Smooth muscle cell (in vitro differentiated cells): ENCODE measurements around the gene BIN1. TPM values are rescaled to one million over a fixed set of nuclear protein-coding genes. Genes with fewer than 3 reads are reported as not detected.

Experiments used
- DNase-seq: peaks from one replicate; lab custom pipeline; 2025; ENCODE audit not compliant: unreplicated experiment; lab: John Stamatoyannopoulos, UW
- H2AFZ ChIP-seq: fragments of 200-600 bp; sonication (generic); 2 replicates; pipeline ENCODE4 v1.6.0; 2016; ENCODE audit warnings: antibody characterized with exemption, low read depth, mild to moderate bottlenecking
- H3F3A ChIP-seq: fragments of 200-600 bp; sonication (generic); 2 replicates; pipeline ENCODE4 v1.6.0; 2017; ENCODE audit warnings: antibody characterized with exemption, low read depth
- H3K27ac ChIP-seq: fragments of 200-600 bp; sonication (generic); 2 replicates; pipeline ENCODE4 v1.5.1; 2016; ENCODE audit warnings: low read depth, mild to moderate bottlenecking
- H3K27me3 ChIP-seq: fragments of 200-600 bp; sonication (generic); 2 replicates; pipeline ENCODE4 v1.6.1; 2016; ENCODE audit warnings: low read depth, mild to moderate bottlenecking
- H3K36me3 ChIP-seq: fragments of 200-600 bp; sonication (generic); 2 replicates; pipeline ENCODE4 v1.5.1; 2016; ENCODE audit warnings: low read depth
- H3K4me1 ChIP-seq: fragments of 200-600 bp; sonication (generic); 2 replicates; pipeline ENCODE4 v1.5.1; 2016; ENCODE audit warnings: low read depth
- H3K4me2 ChIP-seq: fragments of 200-600 bp; sonication (generic); 2 replicates; pipeline ENCODE4 v1.6.0; 2016; ENCODE audit warnings: mild to moderate bottlenecking
- H3K4me3 ChIP-seq: fragments of 200-600 bp; sonication (generic); 2 replicates; pipeline ENCODE4 v1.5.1; 2016; ENCODE audit warnings: mild to moderate bottlenecking
- H3K79me2 ChIP-seq: fragments of 200-600 bp; sonication (generic); 2 replicates; pipeline ENCODE4 v1.6.0; 2016; ENCODE audit warnings: low read depth, mild to moderate bottlenecking
- H3K9ac ChIP-seq: fragments of 200-600 bp; sonication (generic); 2 replicates; pipeline ENCODE4 v1.6.0; 2016; ENCODE audit warnings: low read depth
- H3K9me3 ChIP-seq: fragments of 200-600 bp; sonication (generic); replicated peaks from 2 replicates; pipeline ENCODE4 v1.5.1; 2016; ENCODE audit warnings: low read depth
- H4K20me1 ChIP-seq: fragments of 200-600 bp; sonication (generic); 2 replicates; pipeline ENCODE4 v1.6.0; 2016; ENCODE audit warnings: low read depth
- CTCF ChIP-seq: fragments of 200-600 bp; sonication (generic); IDR thresholded peaks from 2 replicates; pipeline ENCODE4 v1.5.1; 2017; ENCODE audit warnings: borderline replicate concordance, mild to moderate bottlenecking, antibody characterized with exemption; ENCODE audit not compliant: insufficient read depth, poor library complexity, severe bottlenecking
- WGBS: methylation state at CpG from one replicate; pipeline ENCODE4 v1.1.7; 2016; ENCODE audit warnings: low lambda C conversion rate; 5-methylcytosine and 5-hydroxymethylcytosine counted together
- polyA plus RNA-seq: library from polyadenylated mRNA; unstranded; fragments of >200 nt; fragmentation: Nextera tagmentation; extraction: Ambion mirVana; gene quantifications from 2 replicates; pipeline ENCODE4 v1.2.1, GENCODE V29; 2016
- total RNA-seq: library from RNA; depleted of rRNA; stranded (reverse); fragments of >200 nt; gene quantifications from 2 replicates; pipeline ENCODE4 v1.2.3, GENCODE V29; 2014

BIN1 gene
- total and polyA plus RNA-seq, 2 experiments from 2014 or later, result 25.4 to 32.4 TPM

GRCh38 chr2:127074936-127075335 lies 32.0 kb downstream of the BIN1 start:
- no peaks in the 10 kb centered on the region for H3F3A ChIP-seq
- H3K4me1 ChIP-seq, result no peaks in the 10 kb centered on the region
- no peak overlapping the region for H2AFZ ChIP-seq
- H3K9ac ChIP-seq, result no peak overlapping the region
- no peak overlapping the region for H3K4me3 ChIP-seq
- no peak overlapping the region for H3K27ac ChIP-seq
- peaks cover 19% of the 10 kb centered on the region for H3K79me2 ChIP-seq
- 81% methylated on average over 3 of the region's 3 CpGs for WGBS
- H3K9me3 ChIP-seq, result no peaks in the 10 kb centered on the region
- no peaks in the 10 kb centered on the region for H3K27me3 ChIP-seq
- H3K36me3 ChIP-seq, result no peaks in the 10 kb centered on the region
- no peak for TF ChIP-seq CTCF
- no peak for DNase-seq
- H3K4me2 ChIP-seq, result no peak overlapping the region
- H4K20me1 ChIP-seq, result peaks cover 62% of the 10 kb centered on the region

DNA sequence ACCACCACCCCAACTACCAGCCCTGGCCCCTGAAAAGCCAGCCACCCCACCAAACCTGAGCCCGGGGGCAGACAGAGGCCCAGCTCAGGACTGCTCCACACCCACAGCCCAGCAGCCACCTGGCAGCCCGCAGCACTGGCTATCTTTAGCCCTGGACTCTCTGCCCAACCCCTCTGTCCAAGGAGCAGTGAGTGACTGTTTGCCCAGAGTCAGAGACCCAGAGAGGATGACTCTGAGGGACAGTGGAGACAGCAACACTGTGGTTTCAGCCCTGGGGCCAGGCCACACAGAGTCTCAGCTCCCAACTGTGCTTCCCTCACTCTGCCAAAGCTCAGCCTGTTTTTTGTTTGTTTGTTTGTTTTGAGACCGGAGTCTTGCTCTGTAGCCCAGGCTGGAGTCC lies 32.6 kb downstream of the BIN1 start:
- H3K79me2 ChIP-seq, result peaks cover 13% of the 10 kb centered on the region
- H3K9me3 ChIP-seq, result no peaks in the 10 kb centered on the region
- no peak overlapping the region for H3K4me3 ChIP-seq
- no peaks in the 10 kb centered on the region for H3K36me3 ChIP-seq
- peaks cover 56% of the 10 kb centered on the region for H4K20me1 ChIP-seq
- no peaks in the 10 kb centered on the region for H3F3A ChIP-seq
- no peak overlapping the region for H3K27ac ChIP-seq
- H3K4me2 ChIP-seq, result no peak overlapping the region
- TF ChIP-seq CTCF, result no peak
- H3K4me1 ChIP-seq, result no peaks in the 10 kb centered on the region
- H3K27me3 ChIP-seq, result no peaks in the 10 kb centered on the region
- H2AFZ ChIP-seq, result no peak overlapping the region
- 62% methylated on average over 3 of the region's 3 CpGs for WGBS
- H3K9ac ChIP-seq, result no peak overlapping the region
- no peak for DNase-seq

- DNase-seq, result no peak
- Histone ChIP-seq H3F3A (no peaks in the 10 kb centered on the region), H3K4me2 (peak overlapping the region; percentile 9), H3K79me2 (peaks cover 2% of the 10 kb centered on the region), H2AFZ (no peak overlapping the region), H3K27me3 (no peaks in the 10 kb centered on the region), H3K4me1 (no peaks in the 10 kb centered on the region), H4K20me1 (peaks cover 42% of the 10 kb centered on the region), H3K4me3 (no peak overlapping the region), H3K36me3 (no peaks in the 10 kb centered on the region), H3K27ac (no peak overlapping the region), H3K9me3 (no peaks in the 10 kb centered on the region), H3K9ac (no peak overlapping the region)
- 76% methylated on average over 15 of the region's 15 CpGs for WGBS
- no peak for TF ChIP-seq CTCF
Measured at GRCh38 chr2:127072970-127073369, 34.0 kb downstream of the BIN1 start.

GRCh38 chr2:127072396-127072795 lies 34.6 kb downstream of the BIN1 start:
- Histone ChIP-seq H2AFZ (no peak overlapping the region), H3K4me2 (no peak overlapping the region), H3K9ac (no peak overlapping the region), H3K79me2 (no peaks in the 10 kb centered on the region), H3K36me3 (no peaks in the 10 kb centered on the region), H3K4me3 (no peak overlapping the region), H3K27me3 (no peaks in the 10 kb centered on the region), H3K27ac (no peak overlapping the region), H3F3A (no peaks in the 10 kb centered on the region), H4K20me1 (peaks cover 36% of the 10 kb centered on the region), H3K9me3 (no peaks in the 10 kb centered on the region), H3K4me1 (no peaks in the 10 kb centered on the region)
- no peak for DNase-seq
- no peak for TF ChIP-seq CTCF
- WGBS, result 84% methylated on average over 9 of the region's 9 CpGs
